ENCODE data around the gene DGCR6L.
"Not testable (repeated sequence)": the region's sequence is repeated elsewhere in the genome, so short reads cannot be mapped to it uniquely, and the experiment has no call there.

DNA sequence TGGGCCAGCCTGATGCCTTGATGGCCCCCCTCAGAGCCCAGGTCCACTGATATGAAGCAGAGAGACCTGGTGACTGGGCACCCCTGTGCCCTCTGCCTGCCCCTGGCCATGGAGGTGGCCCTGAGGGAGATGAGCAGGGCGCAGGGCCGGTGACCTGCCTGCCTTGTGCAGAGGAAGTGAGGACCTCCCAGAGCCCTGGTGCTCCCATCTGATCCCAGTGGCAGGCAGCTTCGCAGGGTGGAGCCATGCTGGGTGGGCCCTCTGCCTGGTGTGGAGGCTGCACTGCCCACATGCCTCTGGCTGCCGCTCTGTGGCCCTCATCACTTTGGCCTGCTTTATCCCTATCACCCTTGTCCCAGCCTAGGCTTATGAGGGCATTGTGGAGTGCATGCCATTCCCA is 50.7 kb downstream of the DGCR6L start:
- TF ChIP-seq, protein P1, sequence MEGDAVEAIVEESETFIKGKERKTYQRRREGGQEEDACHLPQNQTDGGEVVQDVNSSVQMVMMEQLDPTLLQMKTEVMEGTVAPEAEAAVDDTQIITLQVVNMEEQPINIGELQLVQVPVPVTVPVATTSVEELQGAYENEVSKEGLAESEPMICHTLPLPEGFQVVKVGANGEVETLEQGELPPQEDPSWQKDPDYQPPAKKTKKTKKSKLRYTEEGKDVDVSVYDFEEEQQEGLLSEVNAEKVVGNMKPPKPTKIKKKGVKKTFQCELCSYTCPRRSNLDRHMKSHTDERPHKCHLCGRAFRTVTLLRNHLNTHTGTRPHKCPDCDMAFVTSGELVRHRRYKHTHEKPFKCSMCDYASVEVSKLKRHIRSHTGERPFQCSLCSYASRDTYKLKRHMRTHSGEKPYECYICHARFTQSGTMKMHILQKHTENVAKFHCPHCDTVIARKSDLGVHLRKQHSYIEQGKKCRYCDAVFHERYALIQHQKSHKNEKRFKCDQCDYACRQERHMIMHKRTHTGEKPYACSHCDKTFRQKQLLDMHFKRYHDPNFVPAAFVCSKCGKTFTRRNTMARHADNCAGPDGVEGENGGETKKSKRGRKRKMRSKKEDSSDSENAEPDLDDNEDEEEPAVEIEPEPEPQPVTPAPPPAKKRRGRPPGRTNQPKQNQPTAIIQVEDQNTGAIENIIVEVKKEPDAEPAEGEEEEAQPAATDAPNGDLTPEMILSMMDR (IDR thresholded peaks at IDR 0.05), result not testable (repeated sequence)
- TF ChIP-seq POLR2A (IDR thresholded peaks at IDR 0.05), result not testable (repeated sequence)

Data from uterus (tissue), 2 donors.